NOMO-1 treated with DMSO at 0.1 percent for 48 hours (cell line): ENCODE results near the gene AIG1.
A peak's percentile ranks its signal among the peaks of the same experiment; 100 is the strongest.

Source experiments
- DNase-seq: peaks from one replicate; lab custom pipeline; 2025; ENCODE audit not compliant: unreplicated experiment; lab: John Stamatoyannopoulos, UW

Gene AIG1

DNA sequence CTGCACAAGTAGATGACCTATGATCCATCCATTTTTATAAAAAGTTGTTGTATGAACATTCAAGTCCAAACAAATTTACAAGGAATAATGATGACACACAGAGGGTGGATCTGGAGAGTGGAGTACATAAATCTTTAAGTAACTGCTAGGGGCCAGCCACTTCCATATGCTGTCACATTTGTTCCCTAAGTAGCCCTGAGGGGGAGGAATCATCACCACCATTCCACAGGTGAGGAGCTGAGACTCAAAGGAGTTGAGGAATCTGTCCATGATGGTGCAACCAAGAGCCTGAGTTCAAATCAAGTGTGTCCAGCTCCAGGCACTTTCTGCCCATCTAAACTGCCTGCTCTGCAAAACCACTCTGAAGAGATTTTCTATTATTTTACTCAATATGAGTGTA lies 132.1 kb downstream of the AIG1 start:
- no peak for DNase-seq

DNA sequence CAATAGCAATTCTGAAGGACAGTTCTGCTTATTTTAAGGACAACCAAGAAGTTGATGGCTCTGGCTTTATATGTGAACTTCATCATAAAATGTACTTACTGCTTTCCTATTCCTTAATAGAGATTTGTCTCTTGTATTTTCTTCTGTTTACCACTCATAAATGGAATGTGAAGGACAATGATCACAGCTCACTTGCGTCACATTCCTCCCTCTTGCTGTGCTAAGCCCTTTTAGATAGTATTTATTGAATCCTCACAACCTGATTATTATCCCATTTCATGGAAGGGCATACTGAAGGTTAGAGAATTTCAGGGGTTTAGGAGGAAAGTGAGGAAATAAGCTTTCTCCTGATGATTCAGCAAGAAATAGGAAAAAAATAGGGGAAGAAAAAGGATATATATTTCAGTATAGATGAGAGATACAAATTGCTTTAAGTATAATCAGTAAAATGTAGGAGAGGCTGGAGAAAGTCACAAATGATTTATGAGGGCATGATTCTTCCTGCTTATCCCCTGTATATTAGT lies 132.9 kb downstream of the AIG1 start:
- no peak for DNase-seq

- DNase-seq = no peak
These were observed 133.5 kb downstream of the AIG1 start for GRCh38 chr6:143194095-143194589.

GRCh38 chr6:143195349-143195845 lies 134.7 kb downstream of the AIG1 start:
- DNase-seq = no peak

GRCh38 chr6:143196525-143197225 lies 136.0 kb downstream of the AIG1 start:
- no peak for DNase-seq

DNA sequence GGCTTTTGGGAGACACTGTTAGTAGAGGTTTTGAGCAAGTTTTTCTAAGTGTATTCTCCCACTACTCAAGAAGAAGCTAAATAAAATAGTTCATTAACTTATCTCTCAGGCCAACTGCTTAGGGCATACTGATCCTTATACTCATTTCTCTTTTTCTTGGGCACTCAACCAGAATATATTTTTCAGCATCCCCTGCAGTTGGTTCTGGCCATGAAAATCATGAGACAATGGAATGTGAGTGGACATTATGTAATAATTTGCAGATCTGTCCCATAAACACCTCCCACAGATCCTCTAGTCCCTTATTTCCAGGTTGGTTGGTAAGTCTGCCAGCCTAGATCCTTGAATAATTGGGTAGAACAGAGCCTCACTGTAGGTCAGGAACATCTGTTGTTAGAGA lies 136.7 kb downstream of the AIG1 start:
- DNase-seq = no peak

GRCh38 chr6:143198312-143198711 lies 137.6 kb downstream of the AIG1 start:
- no peak for DNase-seq

- DNase-seq = no peak
These were observed 138.6 kb downstream of the AIG1 start for GRCh38 chr6:143199291-143199690.

DNA sequence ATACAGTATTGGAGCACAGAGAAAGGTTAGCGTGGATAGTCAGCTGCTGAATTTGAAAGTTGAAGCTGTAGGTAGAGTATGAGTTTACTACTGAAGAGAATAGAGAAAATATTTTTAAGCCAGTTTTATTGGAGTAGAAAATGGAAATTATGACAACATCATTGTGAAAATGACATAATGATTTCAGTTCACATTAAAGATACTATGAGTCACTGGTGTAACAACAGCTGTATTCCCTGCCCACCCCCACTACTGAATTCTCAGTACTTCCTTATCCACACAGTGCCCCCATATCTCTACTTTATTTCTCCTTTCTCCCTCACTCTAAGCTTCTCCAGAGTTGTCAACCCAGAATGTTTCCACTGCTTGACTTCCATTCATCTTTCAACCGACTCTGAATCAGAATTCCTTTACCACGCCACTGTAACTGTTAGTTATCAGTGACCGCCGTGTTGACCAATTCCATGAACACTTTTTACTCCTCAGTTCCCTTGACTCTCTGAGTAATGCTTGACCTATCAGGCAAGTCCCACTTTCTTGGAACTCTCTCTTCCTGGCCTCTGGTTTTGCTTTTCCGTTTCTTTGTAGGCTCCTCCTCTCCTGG lies 139.6 kb downstream of the AIG1 start:
- DNase-seq = peak; percentile 9

- peak; percentile 64 for DNase-seq
These were observed 143.4 kb downstream of the AIG1 start for GRCh38 chr6:143204045-143204444.

- DNase-seq = no peak
These were observed 144.4 kb downstream of the AIG1 start for GRCh38 chr6:143205131-143205535.

DNA sequence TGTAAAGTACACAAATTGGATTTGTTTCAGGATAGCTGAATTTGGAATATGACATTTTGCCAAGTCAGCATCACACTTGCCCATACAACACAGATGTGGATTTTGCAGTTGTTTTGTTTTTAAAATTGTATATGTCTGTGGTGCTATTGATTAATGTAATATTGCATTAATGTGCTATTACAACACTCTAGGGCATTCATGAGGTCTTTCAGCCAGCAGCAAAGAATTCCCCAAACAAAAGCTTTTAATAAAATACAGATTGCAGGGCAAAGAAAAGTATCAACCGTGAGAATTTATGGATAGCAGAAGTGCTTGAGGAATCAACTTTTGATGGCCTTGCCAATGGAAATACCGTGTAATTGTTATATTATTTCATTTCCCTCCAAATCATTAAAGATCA lies 144.9 kb downstream of the AIG1 start:
- no peak for DNase-seq

DNA sequence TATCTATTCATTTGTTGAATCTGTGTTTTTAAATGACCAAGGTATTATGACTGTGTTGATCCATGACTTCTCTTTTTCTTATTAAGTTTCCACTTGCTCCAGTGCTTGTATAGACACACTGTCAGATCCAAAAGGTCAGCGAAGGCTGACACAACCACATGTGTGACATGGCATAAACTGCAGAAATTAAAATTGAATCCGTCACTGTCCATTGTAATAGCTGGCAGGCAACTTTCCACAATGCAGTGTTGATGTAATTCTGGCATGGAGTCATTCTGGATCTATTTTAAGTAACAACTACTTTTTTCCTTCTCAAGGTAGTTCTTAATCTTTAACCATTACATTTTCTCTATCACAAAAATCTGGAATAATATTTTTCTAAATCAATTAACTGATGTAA lies 145.3 kb downstream of the AIG1 start:
- DNase-seq = no peak

DNA sequence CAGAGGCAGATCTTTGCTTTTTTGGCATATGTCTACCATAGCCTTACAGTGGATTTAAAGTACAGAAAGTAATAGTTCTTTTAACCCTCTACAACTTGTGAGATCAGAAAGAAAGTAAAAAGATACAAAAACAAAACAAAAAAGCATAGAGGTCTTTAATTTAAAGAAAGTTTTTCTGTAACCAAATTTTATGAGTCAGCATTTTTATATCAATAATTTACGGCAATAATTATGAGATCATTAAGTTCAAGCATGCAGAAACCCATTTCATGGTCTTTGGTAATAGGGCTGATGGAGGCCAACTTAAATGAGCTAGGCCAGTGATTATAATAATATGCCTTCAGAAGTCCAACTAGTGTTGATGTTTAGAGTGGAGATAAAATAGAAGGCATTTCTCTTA lies 145.9 kb downstream of the AIG1 start:
- no peak for DNase-seq

DNA sequence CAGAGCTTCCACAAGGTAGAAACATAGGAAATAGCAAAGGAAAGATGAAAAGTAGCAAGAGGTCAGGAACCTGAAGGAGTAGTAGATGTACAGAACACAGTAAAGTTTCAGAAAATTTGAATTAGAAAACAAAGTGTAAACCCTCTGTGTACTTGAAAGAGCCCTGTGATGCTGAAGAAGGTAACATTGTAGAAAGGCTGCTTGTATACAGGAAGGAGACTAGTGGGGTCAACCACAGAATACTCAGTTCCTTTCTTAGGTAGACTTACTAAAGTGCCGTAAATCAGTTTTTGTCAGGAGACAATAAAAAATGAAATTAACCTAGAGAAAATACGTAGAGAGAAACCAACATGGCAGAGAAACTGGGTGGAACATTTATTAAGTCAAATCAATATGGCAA lies 149.7 kb downstream of the AIG1 start:
- peak; percentile 12 for DNase-seq

DNA sequence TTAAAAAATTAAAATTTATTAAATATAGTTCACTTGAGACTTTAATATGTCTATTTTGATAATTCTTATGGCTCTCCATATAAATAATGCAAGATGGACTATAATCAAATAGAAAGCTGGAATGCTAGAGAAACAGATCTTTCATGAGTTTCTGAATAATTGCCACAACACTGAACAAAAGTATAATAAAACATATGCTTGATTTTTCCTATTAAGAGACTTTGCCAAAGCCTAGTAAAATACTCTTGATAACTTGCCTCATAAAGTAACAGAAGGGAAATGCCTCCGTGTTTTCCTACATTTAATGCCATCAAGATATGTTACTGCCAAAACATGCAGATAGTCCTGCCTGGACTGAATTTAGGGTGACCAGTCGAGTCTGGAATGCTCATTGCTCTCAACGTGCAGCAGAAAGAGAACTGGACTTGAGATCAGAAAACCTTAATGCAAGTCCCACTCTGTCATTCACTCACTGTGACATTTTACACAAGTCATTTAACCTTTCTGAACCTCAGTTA lies 153.2 kb downstream of the AIG1 start:
- DNase-seq = no peak

- DNase-seq = peak; percentile 56
These were observed 154.7 kb downstream of the AIG1 start for GRCh38 chr6:143215363-143215762.

DNA sequence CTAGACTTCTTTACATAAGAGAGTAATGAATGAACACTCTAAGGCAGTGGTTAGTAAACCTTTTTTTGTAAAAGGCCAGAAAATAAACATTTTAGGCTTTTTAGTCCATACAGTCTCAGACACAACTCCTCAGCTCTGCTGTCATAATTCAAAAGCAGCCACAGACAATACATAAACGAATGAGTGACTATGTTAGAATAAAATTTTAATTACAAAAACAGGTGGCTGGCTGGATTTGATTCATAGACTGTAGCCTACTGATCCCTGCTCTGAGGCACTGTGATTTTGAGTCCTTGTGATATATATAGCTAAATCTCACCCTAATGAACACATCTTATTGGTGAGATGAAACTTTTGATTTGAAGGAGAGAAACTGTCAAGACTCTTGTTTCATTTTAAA lies 155.1 kb downstream of the AIG1 start:
- DNase-seq = no peak

GRCh38 chr6:143218233-143218632 lies 157.5 kb downstream of the AIG1 start:
- DNase-seq = no peak

DNA sequence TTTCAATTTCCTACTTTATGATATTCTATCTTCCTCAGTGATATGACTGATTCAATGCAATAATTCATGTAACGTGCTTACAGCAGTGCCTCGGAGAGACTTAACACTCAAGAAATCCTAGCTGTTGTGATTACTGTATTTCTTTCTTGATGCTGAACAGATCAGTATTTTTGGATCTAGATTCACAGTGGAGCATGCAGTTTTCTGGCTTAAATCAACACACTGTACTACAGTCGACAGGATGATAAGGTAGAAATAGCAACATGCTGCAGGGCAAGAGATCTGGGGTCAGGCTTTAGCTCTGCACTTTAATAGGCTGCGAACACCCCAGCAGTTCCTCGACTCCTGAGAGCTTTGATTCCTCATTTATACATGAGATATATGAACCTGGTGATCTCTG lies 161.0 kb downstream of the AIG1 start:
- DNase-seq = no peak

DNA sequence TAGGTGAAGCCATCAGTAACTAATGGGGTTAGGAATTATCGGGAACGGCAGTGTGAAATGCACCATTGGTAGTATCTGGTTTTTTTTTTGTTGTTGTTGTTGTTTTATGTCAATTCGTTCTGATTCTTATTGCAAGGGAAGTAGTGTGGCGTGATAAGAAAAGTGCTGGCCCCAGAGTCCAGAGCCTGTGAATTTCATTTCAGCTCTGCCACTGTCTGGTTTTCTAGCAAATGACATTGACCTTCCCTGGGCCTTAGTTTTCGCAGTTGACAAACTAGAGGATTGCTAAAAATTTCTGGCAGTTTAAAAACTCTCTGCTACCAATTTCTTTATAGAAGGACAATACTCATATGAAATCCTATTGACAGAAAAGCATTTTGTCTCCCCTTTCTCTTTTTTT lies 161.6 kb downstream of the AIG1 start:
- no peak for DNase-seq

DNA sequence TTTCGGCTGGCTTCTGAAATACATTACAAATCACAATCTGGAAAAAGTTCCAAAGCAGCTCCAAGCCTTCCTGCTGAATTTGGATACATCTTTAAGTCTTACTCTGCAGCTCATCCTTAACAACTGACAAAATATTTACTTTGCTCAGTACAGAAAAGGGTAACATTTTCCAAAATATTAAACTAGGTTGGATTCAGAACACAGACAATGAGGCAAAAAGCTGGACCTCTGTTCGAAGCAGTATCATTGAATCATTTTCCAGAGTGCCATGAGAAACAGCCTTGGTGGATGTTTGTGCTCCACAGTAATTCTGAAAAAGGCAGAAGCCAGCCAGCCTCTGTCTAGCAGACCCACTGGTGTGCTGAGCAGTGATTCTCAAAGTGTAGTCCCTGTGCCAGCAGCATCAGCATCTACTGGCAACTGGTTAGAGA lies 162.1 kb downstream of the AIG1 start:
- no peak for DNase-seq
